GM21381 (cell line): ENCODE results near the gene RNF223.
"Not testable (repeated sequence)": the region's sequence is repeated elsewhere in the genome, so short reads cannot be mapped to it uniquely, and the experiment has no call there.

Source experiments
- ATAC-seq: cut with Tn5 transposase; IDR thresholded peaks from one replicate; pipeline ENCODE4 v1.9.1; 2021; ENCODE audit warnings: mild to moderate bottlenecking, moderate library complexity; ENCODE audit not compliant: unreplicated experiment

RNF223 gene

GRCh38 chr1:1088029-1088800, 14.1 kb upstream of the RNF223 start:
- no peak for ATAC-seq

DNA sequence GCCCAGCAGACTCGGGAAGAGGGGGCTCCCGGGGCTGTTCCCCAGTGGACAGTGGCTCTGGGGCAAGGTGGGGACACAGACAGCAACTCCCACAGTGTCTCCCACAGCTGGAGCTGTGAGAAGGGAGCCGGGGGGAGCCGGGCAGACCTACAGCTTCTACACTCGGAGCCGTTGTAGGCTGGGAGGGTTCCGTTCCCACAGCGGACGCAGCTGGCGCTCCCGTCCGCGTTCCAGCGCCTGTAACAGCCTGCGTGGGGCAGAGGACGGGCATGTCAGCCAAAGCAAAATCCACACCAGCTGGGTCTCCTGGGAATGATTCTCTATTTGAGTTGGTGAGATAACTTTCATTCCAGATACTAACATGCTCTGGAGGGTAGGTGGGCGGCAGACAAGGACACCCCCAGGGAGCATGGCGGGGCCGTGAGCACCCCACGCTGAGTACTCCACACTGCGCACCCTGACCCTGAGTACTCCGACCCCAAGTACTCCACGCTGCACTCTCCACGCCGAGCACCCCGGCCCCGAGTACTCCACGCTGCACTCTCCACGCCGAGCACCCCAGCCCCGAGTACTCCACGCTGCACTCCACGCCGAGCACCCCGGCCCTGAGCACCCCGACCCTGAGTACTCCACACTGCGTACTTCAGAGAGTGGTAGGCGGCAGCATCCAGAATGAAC, 13.4 kb upstream of the RNF223 start:
- ATAC-seq, result no peak

GRCh38 chr1:1086911-1087341, 12.8 kb upstream of the RNF223 start:
- no peak for ATAC-seq

GRCh38 chr1:1085911-1086841, 12.1 kb upstream of the RNF223 start:
- ATAC-seq, result no peak

- no peak for ATAC-seq
Observed at GRCh38 chr1:1085171-1085841, 11.2 kb upstream of the RNF223 start.

DNA sequence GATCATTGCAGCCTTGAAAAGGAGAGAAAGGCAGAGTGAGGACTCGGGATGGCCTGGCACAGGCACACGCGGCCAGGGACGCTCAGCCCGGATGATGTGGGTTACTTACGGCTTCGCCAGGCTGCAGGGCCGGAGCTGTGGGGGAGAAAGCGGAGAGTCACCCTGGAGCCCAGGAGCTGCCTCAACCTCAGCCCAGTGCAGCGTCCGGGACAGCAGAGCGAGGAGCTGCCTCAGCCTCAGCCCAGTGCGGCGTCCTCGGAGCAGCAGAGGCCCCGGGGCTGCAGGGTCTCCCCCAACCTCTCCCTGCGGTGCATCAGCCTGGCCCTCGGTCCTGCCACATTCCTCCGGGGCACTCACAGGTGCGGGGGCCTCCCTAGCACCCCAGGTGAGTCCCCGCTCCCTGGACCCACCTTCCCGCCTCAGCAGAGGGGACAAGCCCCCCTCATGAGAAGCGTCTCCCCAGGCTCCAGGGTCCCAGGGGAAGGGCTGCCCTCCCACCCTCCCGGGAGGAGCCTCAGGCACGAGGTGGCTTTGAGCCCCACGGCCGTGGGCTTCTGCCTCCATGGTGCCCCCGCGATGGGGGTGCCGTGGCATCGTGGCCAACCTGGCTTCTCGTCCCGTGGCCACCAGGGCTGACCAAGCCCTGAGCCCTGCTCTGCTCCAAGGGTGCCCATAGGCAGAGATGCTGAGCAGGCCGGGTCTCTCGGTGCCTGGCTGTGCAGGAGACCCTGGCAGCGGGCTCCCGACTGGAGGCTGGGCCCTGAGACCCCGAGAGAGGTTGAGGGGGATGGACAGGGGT, 10.5 kb upstream of the RNF223 start:
- no peak for ATAC-seq

DNA sequence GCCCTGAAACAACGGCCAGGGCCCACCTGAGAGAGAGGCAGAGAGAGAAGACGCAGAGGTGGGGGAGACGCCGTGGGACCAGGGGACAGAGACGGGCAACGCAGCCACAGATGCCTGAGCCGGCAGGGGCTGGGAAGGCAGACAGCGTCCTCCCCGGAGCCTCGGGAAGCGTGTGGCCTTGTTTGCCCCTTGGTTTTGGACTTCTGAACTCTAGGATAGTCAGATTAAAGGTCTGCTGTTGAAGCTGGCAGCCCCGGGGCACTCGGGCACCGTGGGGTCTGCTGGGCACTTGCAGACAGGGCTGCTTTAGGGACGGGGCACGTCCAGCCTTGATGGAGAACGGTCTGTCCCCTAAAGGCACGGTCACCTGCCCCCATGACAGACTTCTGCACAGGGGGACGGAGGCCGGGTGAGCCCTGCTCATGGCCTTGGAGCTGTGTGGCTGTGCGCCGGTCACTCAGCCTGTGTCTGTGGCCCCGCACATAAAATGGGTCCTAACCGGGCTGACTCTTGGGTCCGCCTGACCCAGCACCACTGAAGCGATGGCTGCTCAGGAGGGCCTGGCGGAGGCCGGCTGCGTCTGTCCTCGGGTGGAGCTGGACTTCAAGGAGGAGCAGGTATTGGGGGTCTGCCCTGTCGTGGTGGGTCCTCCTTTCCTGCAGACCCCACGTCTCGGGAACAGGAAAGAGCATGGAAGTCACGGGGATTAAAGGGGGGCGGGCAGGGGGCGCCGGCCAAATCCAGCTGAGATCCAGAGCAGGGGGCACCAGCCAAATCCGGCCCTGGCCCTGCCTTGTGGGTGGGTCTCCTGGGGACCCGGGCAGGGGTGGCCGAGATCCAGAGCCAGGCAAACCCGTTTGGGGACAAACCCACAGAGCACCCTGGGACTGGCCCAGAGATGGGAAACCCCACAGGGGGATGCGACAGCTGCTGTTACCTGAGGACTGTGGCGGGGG, 9.6 kb upstream of the RNF223 start:
- no peak for ATAC-seq

DNA sequence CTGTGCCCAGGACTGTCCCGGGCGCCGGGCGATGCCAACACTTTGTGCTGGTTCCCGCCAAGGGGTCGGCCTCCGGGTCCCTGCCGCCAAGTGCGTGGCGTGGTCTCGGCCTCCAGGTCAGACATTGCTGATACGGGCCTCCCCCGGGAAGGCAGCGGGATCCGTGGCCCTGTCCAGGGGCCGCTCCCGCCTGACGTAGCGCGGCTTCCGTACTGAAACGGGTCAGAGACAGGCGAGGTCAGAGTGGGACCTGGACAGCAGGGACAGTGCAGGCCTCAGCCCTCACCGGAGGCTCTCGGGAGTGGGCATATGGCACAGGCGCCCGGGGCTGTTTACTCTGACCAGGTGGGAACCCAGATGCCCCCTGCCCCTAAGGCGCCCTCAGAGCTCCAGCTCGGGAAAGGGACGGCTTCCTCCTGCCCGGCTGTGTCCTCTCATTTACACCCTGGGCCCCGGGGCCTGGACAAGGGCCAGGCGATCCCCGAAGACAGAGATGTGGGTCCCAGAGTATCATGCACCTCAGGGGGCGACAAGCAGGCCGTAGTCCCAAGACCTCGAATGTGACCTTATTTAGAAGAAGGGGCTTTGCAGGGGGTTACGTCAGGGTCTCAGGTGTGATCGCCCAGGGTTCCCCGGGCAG, 8.8 kb upstream of the RNF223 start:
- ATAC-seq, result no peak

- no peak for ATAC-seq
Observed at GRCh38 chr1:1082239-1082775, 8.2 kb upstream of the RNF223 start.

GRCh38 chr1:1081311-1082238, 7.5 kb upstream of the RNF223 start:
- ATAC-seq, result no peak

GRCh38 chr1:1080951-1081310, 6.8 kb upstream of the RNF223 start:
- no peak for ATAC-seq

DNA sequence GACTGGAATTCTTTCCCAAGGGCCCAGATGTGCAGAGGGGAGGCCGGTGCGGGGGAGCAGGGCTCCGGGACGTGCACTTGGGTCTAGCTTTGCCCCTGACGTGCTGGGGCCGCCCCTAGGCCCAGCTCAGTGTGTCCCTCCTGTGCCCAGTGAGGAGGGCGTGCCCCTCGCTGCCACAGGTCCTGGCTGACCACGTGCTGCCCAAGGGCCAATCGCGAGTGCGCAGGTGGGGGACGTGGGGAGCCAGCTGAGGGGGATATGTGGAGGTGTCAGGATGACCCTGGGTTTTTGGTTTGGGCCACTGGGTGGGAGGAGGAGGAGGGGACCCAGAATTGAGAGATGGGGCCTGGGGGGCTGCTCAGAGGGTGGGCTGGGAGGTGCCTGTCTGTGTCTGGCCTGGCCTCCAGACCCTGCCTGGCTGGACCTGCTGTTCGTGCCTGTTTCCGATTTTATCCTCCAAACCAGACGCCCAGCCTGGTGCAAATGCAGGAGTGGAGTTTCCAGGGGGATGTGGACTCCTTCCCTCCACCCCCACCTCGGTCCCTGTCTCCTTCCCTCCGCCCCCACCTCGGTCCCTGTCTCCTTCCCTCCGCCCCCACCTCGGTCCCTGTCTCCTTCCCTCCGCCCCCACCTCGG, 6.1 kb upstream of the RNF223 start:
- ATAC-seq, result no peak

GRCh38 chr1:1079408-1080121, 5.5 kb upstream of the RNF223 start:
- no peak for ATAC-seq

GRCh38 chr1:1077396-1077795, 3.3 kb upstream of the RNF223 start:
- ATAC-seq, result not testable (repeated sequence)

GRCh38 chr1:1075148-1075935, 1.2 kb upstream of the RNF223 start:
- ATAC-seq, result no peak
